ENCODE data around the gene CHEK1.

CHEK1 gene

GRCh38 chr11:125594958-125595357, 30.0 kb upstream of the CHEK1 start:
- ChIA-PET POLR2A (no interaction called here), CTCF (interaction anchor here (0.7 kb wide), 1 partner anchor 22 kb away, joined by 3 read pairs; no protein-coding TSS in a partner anchor)
- no peak overlapping the region for H3K4me3 ChIP-seq (ENCODE audit: low read depth, low read length)
- DNase-seq (ENCODE audit: low read depth, low spot score), result no peak
- TF ChIP-seq CTCF (IDR thresholded peaks at IDR 0.05; ENCODE audit: insufficient read depth, low read length, missing control alignments), result no peak

GRCh38 chr11:125600663-125601062, 24.3 kb upstream of the CHEK1 start:
- CTCF ChIA-PET, result no interaction called here
- TF ChIP-seq CTCF (IDR thresholded peaks at IDR 0.05; ENCODE audit: insufficient read depth, low read length, missing control alignments), result no peak
- POLR2A ChIA-PET, result no interaction called here
- no peak overlapping the region for H3K4me3 ChIP-seq (ENCODE audit: low read depth, low read length)
- DNase-seq (ENCODE audit: low read depth, low spot score), result no peak

GRCh38 chr11:125603207-125603606, 21.8 kb upstream of the CHEK1 start:
- no peak for TF ChIP-seq CTCF (IDR thresholded peaks at IDR 0.05; ENCODE audit: insufficient read depth, low read length, missing control alignments)
- H3K4me3 ChIP-seq (ENCODE audit: low read depth, low read length), result no peak overlapping the region
- ChIA-PET POLR2A (no interaction called here), CTCF (no interaction called here)
- no peak for DNase-seq (ENCODE audit: low read depth, low spot score)

GRCh38 chr11:125605417-125605816, 19.5 kb upstream of the CHEK1 start:
- POLR2A ChIA-PET, result no interaction called here
- CTCF ChIA-PET, result interaction anchor here (2.0 kb wide), 1 partner anchor 10 kb away, joined by 5 read pairs; no protein-coding TSS in a partner anchor
- TF ChIP-seq CTCF (IDR thresholded peaks at IDR 0.05; ENCODE audit: insufficient read depth, low read length, missing control alignments), result no peak
- no peak for DNase-seq (ENCODE audit: low read depth, low spot score)
- H3K4me3 ChIP-seq (ENCODE audit: low read depth, low read length), result no peak overlapping the region

- ChIA-PET POLR2A (no interaction called here), CTCF (no interaction called here)
- no peak for TF ChIP-seq CTCF (IDR thresholded peaks at IDR 0.05; ENCODE audit: insufficient read depth, low read length, missing control alignments)
- no peak overlapping the region for H3K4me3 ChIP-seq (ENCODE audit: low read depth, low read length)
- DNase-seq (ENCODE audit: low read depth, low spot score), result no peak
Measured at GRCh38 chr11:125609545-125609944, 15.4 kb upstream of the CHEK1 start.

GRCh38 chr11:125618383-125618782, 6.6 kb upstream of the CHEK1 start:
- no peak overlapping the region for H3K4me3 ChIP-seq (ENCODE audit: low read depth, low read length)
- ChIA-PET CTCF (no interaction called here), POLR2A (no interaction called here)
- no peak for DNase-seq (ENCODE audit: low read depth, low spot score)
- TF ChIP-seq CTCF (IDR thresholded peaks at IDR 0.05; ENCODE audit: insufficient read depth, low read length, missing control alignments), result no peak

Data from AG04449 (cell line).